GM23338 (cell line): ENCODE data around the gene METTL14. TPM values are rescaled to one million over a fixed set of nuclear protein-coding genes. Genes with fewer than 3 reads are reported as not detected.

Source experiments
- ATAC-seq: fragments of 200-7000 bp; cut with Tn5 transposase; 3 replicates; pipeline ENCODE4 v1.9.1; 2020
- DNase-seq: peaks from one replicate; pipeline ENCODE4 v3.0.0-alpha.2; 2015; ENCODE audit warnings: low spot score
- H2AFZ ChIP-seq: fragments of 200-600 bp; sonication (generic); 2 replicates; pipeline ENCODE4 v1.8.0; 2016; ENCODE audit warnings: antibody characterized with exemption, mild to moderate bottlenecking, moderate library complexity
- H3F3A ChIP-seq: fragments of 200-600 bp; sonication (generic); replicated peaks from 2 replicates; pipeline ENCODE4 v1.8.0; 2017; ENCODE audit warnings: antibody characterized with exemption, mixed run types, low read depth
- H3K27ac ChIP-seq: fragments of 200-600 bp; sonication (generic); 2 replicates; pipeline ENCODE4 v1.6.1; 2016; ENCODE audit warnings: low read depth
- H3K27me3 ChIP-seq: fragments of 200-600 bp; sonication (generic); 2 replicates; pipeline ENCODE4 v1.8.0; 2016; ENCODE audit warnings: mild to moderate bottlenecking, mixed run types, moderate library complexity; ENCODE audit not compliant: insufficient read depth
- H3K36me3 ChIP-seq: fragments of 200-600 bp; sonication (generic); 2 replicates; pipeline ENCODE4 v1.8.0; 2016; ENCODE audit warnings: mild to moderate bottlenecking; ENCODE audit not compliant: insufficient read depth
- H3K4me1 ChIP-seq: fragments of 200-600 bp; sonication (generic); 2 replicates; pipeline ENCODE4 v1.8.0; 2016; ENCODE audit warnings: mild to moderate bottlenecking, moderate library complexity; ENCODE audit not compliant: insufficient read depth
- H3K4me2 ChIP-seq: fragments of 200-600 bp; sonication (generic); 2 replicates; pipeline ENCODE4 v1.7.1; 2017; ENCODE audit warnings: mixed run types
- H3K4me3 ChIP-seq: fragments of 200-600 bp; sonication (generic); 2 replicates; pipeline ENCODE4 v1.6.1; 2016; ENCODE audit warnings: mixed run types
- H3K79me2 ChIP-seq: fragments of 200-600 bp; sonication (generic); replicated peaks from 2 replicates; pipeline ENCODE4 v1.8.0; 2017; ENCODE audit warnings: mild to moderate bottlenecking; ENCODE audit not compliant: insufficient read depth
- H3K9me2 ChIP-seq: fragments of 200-600 bp; sonication (generic); 2 replicates; pipeline ENCODE4 v1.8.0; 2017; ENCODE audit not compliant: insufficient read depth
- H4K20me1 ChIP-seq: fragments of 200-600 bp; sonication (generic); replicated peaks from 2 replicates; pipeline ENCODE4 v1.8.0; 2017; ENCODE audit warnings: mild to moderate bottlenecking; ENCODE audit not compliant: insufficient read depth
- H3K27ac Mint-ChIP-seq: 2 replicates; pipeline ENCODE4 v1.8.0; 2020; ENCODE audit warnings: inconsistent platforms, mild to moderate bottlenecking, moderate library complexity, mixed read lengths
- H3K27me3 Mint-ChIP-seq: 3 replicates; pipeline ENCODE4 v1.8.0; 2022; ENCODE audit warnings: low read depth, mild to moderate bottlenecking, moderate library complexity, mixed read lengths, inconsistent platforms; ENCODE audit not compliant: insufficient read depth, poor library complexity
- H3K36me3 Mint-ChIP-seq: 3 replicates; pipeline ENCODE4 v1.8.0; 2021; ENCODE audit warnings: low read depth, mild to moderate bottlenecking, inconsistent platforms, moderate library complexity, mixed read lengths
- H3K4me1 Mint-ChIP-seq: 3 replicates; pipeline ENCODE4 v1.8.0; 2020; ENCODE audit warnings: mild to moderate bottlenecking, inconsistent platforms, mixed read lengths
- H3K4me3 Mint-ChIP-seq: 3 replicates; pipeline ENCODE4 v1.8.0; 2021; ENCODE audit warnings: moderate library complexity, mild to moderate bottlenecking, inconsistent platforms, mixed read lengths
- H3K9me3 Mint-ChIP-seq: 3 replicates; pipeline ENCODE4 v1.8.0; 2020; ENCODE audit warnings: moderate library complexity, mild to moderate bottlenecking, inconsistent platforms, mixed read lengths
- CREB1 ChIP-seq: fragments of 250-450 bp; sonication (Bioruptor Pico); IDR thresholded peaks from 2 replicates; pipeline ENCODE4 v1.5.0; 2020; ENCODE audit warnings: low read depth, mild to moderate bottlenecking, moderate library complexity
- EZH2 ChIP-seq: fragments of 200-600 bp; sonication (generic); IDR thresholded peaks from one replicate; pipeline ENCODE4 v1.8.0; 2017; ENCODE audit warnings: antibody characterized with exemption, mild to moderate bottlenecking, low read depth; ENCODE audit not compliant: unreplicated experiment
- EZH2phosphoT487 ChIP-seq: fragments of 200-600 bp; sonication (generic); IDR thresholded peaks from one replicate; pipeline ENCODE4 v1.8.1; 2018; ENCODE audit warnings: antibody characterized with exemption; ENCODE audit not compliant: unreplicated experiment
- NANOG ChIP-seq: IDR thresholded peaks from 2 replicates; pipeline ENCODE4 v1.6.1; 2016; ENCODE audit warnings: antibody characterized with exemption, borderline replicate concordance
- POLR2AphosphoS5 ChIP-seq: IDR thresholded peaks from 2 replicates; pipeline ENCODE4 v1.6.1; 2016; ENCODE audit warnings: antibody characterized with exemption, low read depth
- REST ChIP-seq: IDR thresholded peaks from one replicate; pipeline ENCODE4 v1.6.1; 2018; ENCODE audit warnings: antibody characterized with exemption; ENCODE audit not compliant: unreplicated experiment
- STAT1 ChIP-seq: IDR thresholded peaks from one replicate; pipeline ENCODE4 v1.6.1; 2016; ENCODE audit warnings: antibody characterized with exemption; ENCODE audit not compliant: unreplicated experiment
- ZNF114 ChIP-seq: fragments of 250-450 bp; sonication (Bioruptor Pico); IDR thresholded peaks from 2 replicates; pipeline ENCODE4 v1.5.0; 2020; ENCODE audit warnings: mild to moderate bottlenecking, moderate library complexity
- ZNF331 ChIP-seq: fragments of 250-450 bp; sonication (Bioruptor Pico); IDR thresholded peaks from 2 replicates; pipeline ENCODE4 v1.5.0; 2020; ENCODE audit warnings: low read depth, mild to moderate bottlenecking, moderate library complexity
- polyA plus RNA-seq: library from polyadenylated mRNA; unstranded; fragments of >200 nt; fragmentation: Nextera tagmentation; extraction: Ambion mirVana; gene quantifications from 2 replicates; pipeline ENCODE4 v1.2.1, GENCODE V29; 2016
- total RNA-seq: library from RNA; depleted of rRNA; stranded (reverse); fragments of >200 nt; shearing (Covaris generic); gene quantifications from 2 replicates; pipeline ENCODE4 v1.2.3, GENCODE V29; 2014
- TF ChIP-seq, protein P1 (sequence below): fragments of 250-450 bp; sonication (Bioruptor Pico); IDR thresholded peaks from 2 replicates; pipeline ENCODE4 v1.5.0; 2020; ENCODE audit warnings: mild to moderate bottlenecking, moderate library complexity
- TF ChIP-seq, protein P2 (sequence below), 2 experiments: fragments of 200-600 bp in 1 of 2; sonication (generic) in 1 of 2; conservative IDR thresholded peaks; 2 replicates each; pipeline versions ENCODE4 v1.5.1 to v1.6.1; 2016 to 2017; ENCODE audit warnings: antibody characterized with exemption in 2 of 2, low read depth in 2 of 2, mild to moderate bottlenecking in 2 of 2, moderate library complexity in 1 of 2
- TF ChIP-seq, protein P3 (sequence below): IDR thresholded peaks from 2 replicates; pipeline ENCODE4 v1.6.1; 2016; ENCODE audit warnings: antibody characterized with exemption

METTL14 gene
- total and polyA plus RNA-seq, 2 experiments from 2014 or later: 39.3 to 56.8 TPM

- no peak for TF ChIP-seq REST
- TF ChIP-seq ZNF331 (CRISPR knock-in tag): no peak
These were observed 45.5 kb downstream of the METTL14 start (continued) for GRCh38 chr4:118730683-118731082.

DNA sequence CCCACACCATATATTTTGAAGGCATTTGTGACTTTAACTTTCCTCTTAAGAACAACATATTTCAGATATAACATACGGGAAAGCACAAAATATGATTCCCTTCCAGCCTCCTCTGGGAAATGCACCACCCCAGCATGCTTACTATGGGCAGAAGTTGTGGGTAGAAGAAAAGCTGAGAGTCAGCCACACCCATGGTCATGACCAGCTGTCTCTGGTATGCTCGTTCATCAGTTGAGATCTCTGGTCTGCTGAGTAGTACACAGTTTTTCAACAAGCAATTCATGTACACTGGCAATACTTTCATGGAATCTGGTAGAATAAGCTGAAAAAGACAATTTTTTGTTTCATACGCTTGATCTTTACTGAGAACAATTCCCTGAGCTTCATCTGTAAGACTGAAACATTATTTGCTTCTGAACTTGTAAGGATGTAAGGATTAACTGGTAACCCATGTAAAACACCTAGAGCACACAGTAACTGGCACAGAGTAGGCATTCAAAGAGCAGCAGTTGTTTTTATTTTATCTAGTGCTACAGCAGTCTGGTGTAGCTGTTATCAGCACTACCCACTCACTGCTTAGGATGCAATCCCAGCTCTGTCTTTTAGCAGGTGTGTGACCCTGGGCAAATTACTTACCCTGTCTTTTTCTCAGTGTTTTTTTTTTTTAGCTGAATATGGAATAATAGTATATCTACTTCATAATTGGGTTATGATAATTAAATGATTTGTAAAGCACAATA is 47.6 kb downstream of the METTL14 start:
- H3K36me3 Mint-ChIP-seq: peaks cover 38% of the 10 kb centered on the region; the same call in 2 of the 3 replicates
- TF ChIP-seq EZH2phosphoT487 (no peak), ZNF331 (CRISPR knock-in tag) (no peak), NANOG (no peak), CREB1 (no peak), POLR2AphosphoS5 (no peak), EZH2 (no peak), ZNF114 (CRISPR knock-in tag) (no peak), STAT1 (no peak)
- TF ChIP-seq, protein P1, sequence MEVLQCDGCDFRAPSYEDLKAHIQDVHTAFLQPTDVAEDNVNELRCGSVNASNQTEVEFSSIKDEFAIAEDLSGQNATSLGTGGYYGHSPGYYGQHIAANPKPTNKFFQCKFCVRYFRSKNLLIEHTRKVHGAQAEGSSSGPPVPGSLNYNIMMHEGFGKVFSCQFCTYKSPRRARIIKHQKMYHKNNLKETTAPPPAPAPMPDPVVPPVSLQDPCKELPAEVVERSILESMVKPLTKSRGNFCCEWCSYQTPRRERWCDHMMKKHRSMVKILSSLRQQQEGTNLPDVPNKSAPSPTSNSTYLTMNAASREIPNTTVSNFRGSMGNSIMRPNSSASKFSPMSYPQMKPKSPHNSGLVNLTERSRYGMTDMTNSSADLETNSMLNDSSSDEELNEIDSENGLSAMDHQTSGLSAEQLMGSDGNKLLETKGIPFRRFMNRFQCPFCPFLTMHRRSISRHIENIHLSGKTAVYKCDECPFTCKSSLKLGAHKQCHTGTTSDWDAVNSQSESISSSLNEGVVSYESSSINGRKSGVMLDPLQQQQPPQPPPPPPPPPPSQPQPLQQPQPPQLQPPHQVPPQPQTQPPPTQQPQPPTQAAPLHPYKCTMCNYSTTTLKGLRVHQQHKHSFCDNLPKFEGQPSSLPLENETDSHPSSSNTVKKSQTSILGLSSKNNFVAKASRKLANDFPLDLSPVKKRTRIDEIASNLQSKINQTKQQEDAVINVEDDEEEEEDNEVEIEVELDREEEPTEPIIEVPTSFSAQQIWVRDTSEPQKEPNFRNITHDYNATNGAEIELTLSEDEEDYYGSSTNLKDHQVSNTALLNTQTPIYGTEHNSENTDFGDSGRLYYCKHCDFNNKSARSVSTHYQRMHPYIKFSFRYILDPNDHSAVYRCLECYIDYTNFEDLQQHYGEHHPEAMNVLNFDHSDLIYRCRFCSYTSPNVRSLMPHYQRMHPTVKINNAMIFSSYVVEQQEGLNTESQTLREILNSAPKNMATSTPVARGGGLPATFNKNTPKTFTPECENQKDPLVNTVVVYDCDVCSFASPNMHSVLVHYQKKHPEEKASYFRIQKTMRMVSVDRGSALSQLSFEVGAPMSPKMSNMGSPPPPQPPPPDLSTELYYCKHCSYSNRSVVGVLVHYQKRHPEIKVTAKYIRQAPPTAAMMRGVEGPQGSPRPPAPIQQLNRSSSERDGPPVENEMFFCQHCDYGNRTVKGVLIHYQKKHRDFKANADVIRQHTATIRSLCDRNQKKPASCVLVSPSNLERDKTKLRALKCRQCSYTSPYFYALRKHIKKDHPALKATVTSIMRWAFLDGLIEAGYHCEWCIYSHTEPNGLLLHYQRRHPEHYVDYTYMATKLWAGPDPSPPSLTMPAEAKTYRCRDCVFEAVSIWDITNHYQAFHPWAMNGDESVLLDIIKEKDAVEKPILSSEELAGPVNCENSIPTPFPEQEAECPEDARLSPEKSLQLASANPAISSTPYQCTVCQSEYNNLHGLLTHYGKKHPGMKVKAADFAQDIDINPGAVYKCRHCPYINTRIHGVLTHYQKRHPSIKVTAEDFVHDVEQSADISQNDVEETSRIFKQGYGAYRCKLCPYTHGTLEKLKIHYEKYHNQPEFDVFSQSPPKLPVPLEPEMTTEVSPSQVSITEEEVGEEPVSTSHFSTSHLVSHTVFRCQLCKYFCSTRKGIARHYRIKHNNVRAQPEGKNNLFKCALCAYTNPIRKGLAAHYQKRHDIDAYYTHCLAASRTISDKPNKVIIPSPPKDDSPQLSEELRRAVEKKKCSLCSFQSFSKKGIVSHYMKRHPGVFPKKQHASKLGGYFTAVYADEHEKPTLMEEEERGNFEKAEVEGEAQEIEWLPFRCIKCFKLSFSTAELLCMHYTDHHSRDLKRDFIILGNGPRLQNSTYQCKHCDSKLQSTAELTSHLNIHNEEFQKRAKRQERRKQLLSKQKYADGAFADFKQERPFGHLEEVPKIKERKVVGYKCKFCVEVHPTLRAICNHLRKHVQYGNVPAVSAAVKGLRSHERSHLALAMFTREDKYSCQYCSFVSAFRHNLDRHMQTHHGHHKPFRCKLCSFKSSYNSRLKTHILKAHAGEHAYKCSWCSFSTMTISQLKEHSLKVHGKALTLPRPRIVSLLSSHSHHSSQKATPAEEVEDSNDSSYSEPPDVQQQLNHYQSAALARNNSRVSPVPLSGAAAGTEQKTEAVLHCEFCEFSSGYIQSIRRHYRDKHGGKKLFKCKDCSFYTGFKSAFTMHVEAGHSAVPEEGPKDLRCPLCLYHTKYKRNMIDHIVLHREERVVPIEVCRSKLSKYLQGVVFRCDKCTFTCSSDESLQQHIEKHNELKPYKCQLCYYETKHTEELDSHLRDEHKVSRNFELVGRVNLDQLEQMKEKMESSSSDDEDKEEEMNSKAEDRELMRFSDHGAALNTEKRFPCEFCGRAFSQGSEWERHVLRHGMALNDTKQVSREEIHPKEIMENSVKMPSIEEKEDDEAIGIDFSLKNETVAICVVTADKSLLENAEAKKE (CRISPR knock-in tag): no peak
- TF ChIP-seq, protein P2, sequence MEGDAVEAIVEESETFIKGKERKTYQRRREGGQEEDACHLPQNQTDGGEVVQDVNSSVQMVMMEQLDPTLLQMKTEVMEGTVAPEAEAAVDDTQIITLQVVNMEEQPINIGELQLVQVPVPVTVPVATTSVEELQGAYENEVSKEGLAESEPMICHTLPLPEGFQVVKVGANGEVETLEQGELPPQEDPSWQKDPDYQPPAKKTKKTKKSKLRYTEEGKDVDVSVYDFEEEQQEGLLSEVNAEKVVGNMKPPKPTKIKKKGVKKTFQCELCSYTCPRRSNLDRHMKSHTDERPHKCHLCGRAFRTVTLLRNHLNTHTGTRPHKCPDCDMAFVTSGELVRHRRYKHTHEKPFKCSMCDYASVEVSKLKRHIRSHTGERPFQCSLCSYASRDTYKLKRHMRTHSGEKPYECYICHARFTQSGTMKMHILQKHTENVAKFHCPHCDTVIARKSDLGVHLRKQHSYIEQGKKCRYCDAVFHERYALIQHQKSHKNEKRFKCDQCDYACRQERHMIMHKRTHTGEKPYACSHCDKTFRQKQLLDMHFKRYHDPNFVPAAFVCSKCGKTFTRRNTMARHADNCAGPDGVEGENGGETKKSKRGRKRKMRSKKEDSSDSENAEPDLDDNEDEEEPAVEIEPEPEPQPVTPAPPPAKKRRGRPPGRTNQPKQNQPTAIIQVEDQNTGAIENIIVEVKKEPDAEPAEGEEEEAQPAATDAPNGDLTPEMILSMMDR (conservative IDR thresholded peaks at IDR 0.05; ENCODE audit: low read depth in 2 of 2): no peak
- TF ChIP-seq, protein P3, sequence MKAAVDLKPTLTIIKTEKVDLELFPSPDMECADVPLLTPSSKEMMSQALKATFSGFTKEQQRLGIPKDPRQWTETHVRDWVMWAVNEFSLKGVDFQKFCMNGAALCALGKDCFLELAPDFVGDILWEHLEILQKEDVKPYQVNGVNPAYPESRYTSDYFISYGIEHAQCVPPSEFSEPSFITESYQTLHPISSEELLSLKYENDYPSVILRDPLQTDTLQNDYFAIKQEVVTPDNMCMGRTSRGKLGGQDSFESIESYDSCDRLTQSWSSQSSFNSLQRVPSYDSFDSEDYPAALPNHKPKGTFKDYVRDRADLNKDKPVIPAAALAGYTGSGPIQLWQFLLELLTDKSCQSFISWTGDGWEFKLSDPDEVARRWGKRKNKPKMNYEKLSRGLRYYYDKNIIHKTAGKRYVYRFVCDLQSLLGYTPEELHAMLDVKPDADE: no peak

More for the DNA sequence above, 47.6 kb downstream of the METTL14 start:
- no peaks in the 10 kb centered on the region for H3K9me3 Mint-ChIP-seq
- no peaks in the 10 kb centered on the region for H3K4me1 Mint-ChIP-seq
- H3K27me3 Mint-ChIP-seq: peaks cover 2% of the 10 kb centered on the region
- no peaks in the 10 kb centered on the region for H3K4me1 ChIP-seq
- 0 out of 2 replicates have a peak, but pooled peaks cover 4% of the 10 kb centered on the region for H4K20me1 ChIP-seq
- H3K9me2 ChIP-seq: no peaks in the 10 kb centered on the region
- no peak overlapping the region for H2AFZ ChIP-seq
- no peak overlapping the region for H3K4me3 Mint-ChIP-seq
- H3K36me3 ChIP-seq: peaks cover 30% of the 10 kb centered on the region
- no peak for DNase-seq
- H3K79me2 ChIP-seq: no peaks in the 10 kb centered on the region
- no peak overlapping the region for H3K27ac ChIP-seq
- no peak for ATAC-seq
- no peak overlapping the region for H3K4me2 ChIP-seq
- H3F3A ChIP-seq: 0 out of 2 replicates have a peak, but pooled peaks cover 3% of the 10 kb centered on the region
- H3K27ac Mint-ChIP-seq: peak overlapping the region; percentile 3; the same call in 1 of the 2 replicates
- H3K27me3 ChIP-seq: no peaks in the 10 kb centered on the region
- H3K4me3 ChIP-seq: no peak overlapping the region
